NCI-H2081 (cell line): ENCODE results near the gene RGS7.
A peak's percentile ranks its signal among the peaks of the same experiment; 100 is the strongest.
"Not testable (repeated sequence)": the region's sequence is repeated elsewhere in the genome, so short reads cannot be mapped to it uniquely, and the experiment has no call there.

Source experiments
- DNase-seq, 2 experiments: peaks; one replicate each; lab custom pipeline; 2025; lab: John Stamatoyannopoulos, UW

Gene RGS7

DNA sequence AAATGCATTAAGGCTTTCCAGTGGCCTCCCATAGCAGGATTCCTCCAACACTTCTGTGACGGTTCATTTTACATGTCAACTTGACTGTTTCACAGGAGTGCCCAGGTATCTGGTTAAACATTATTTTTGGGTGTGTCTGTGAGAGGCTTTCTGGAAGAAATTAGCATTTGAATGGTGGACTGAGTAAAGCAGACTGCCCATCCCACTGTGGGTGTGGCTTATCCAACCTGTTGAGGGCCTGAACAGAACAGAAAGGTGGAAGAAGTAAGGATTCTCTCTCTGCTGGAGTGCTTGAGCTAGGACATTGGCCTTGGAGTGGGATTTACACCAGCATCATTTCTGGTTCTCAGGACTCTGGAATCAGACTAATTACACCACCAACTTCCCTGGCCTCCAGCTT, 85.6 kb downstream of the RGS7 start:
- DNase-seq, result no peak

DNA sequence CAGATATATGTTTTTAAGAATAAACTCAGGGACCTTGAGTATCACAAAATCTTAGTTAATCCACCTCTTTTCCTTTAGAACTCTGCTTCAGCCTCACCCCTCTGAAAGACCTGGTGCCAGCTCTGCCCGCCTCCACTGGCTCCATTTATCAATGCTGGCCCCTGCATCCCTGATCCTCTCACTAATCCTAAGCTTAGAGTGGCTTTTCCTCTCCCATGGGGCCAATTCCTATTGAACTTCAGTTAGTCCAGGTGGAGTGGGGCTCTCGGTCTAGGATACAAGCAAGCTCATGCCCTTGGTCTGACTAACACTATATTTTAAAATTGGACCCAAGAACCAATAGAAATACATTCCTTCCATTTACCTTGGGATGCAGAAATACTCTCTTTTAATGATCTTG, 87.0 kb downstream of the RGS7 start:
- no peak for DNase-seq

DNA sequence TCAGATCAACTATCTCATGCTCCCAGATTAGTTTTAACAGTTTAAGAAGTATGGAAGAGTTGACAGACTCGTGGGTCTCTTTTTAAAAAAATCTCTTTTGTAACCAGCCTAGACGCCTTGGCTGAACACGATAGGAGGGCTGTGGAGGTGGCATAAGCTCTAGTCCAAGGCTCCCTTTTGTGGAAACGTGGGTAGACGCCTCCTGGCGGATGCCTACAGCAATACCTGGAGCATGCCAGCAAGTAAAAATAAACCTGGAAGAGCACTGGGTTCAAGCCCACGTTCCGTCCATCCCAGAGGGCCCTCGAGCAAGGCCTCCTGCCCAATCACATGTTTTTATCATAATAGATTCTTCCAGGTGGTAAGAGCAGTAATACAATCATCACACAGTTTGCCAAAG, 87.9 kb downstream of the RGS7 start:
- no peak for DNase-seq

DNA sequence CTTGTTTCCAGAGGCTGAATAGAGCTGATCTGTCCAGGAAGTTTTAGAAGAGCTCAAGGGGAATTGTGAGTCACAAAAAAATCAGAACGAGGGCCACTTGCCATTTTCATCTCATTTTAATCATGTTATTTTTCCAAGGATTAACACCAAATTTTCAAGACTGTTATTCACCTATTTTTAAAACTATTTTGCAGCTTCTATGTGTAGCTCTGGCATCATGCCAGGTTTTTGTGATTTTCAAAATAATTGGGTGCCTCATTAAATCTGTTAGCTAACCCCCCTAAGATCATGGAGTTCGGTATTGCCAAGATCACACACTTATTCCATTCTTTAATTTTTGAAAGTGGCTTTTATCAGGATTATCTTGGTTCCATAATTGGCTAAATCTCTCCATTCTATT, 90.9 kb downstream of the RGS7 start:
- no peak for DNase-seq

DNA sequence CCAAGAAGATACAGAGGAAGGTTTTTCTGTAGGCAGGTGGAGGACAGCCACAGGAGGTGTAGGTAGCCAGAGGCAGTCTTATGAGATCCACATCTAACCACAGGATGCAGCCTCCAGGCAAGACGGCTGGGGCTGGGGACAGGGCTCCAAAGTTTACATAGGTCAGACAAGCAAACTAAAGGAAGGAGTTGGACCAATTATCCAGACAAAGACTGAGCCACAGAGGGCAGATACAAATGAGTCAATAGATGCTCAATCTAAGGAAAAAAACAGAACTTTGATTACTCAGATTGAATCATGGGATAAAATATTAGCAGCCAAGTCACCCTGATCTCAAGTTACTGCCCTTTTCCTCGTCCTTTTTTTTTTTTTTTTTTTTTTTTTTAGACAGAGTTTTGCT, 91.6 kb downstream of the RGS7 start:
- no peak for DNase-seq

DNA sequence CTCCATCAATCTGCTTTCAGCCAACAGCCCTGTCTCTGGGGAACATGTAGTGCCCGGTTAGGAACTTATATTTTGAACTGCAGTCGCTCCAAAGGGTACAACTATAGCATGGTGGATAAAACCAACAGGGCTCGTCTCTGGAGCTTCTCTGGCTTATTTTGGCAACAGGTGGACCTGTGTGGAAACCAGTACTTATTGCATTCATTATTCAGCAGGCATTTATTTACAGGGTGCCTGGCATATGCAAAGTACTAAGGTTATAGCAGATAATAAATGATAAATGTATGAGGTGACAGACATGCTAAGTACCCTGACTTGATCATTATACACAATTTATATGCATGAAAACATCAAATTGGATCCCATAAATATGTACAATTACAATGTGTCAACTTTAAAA, 93.7 kb downstream of the RGS7 start:
- DNase-seq, result no peak

DNA sequence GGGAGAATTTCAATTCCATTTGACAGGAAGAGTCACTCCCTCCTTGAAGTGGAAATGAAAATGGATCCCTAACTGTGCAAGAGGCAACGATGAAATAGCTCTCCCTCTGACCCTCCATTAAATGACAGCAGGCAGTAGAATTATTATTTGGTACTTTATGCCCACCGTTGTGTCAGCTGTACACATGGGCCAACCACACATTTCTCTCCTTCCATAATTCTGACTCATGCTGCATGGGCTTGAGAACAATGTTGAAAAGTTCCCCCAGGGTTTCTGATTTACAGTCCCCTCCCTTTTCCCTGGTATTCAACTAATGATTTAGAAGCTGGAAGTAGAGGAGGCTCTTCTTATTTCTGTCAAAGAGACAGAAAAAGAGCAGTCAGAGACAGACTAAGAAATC, 103.5 kb downstream of the RGS7 start:
- DNase-seq, result no peak

DNA sequence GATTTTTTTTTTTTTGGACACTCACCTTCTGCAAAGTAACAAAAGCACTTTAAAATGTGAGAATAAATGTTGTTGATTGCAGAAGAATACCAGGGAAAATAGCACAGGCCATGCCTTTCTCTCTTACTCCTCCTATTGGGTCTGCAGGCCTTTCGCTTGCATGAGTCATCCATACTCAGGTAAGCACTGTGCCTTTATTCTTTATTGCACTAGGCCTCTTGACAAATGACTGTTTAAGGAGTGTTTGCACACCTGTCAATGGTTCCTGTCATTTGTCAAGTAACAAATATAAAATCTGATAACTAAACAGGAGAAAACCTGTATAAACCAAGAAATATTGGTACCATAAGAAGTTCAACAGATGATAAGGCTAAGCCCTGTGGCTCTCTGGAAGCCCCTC, 106.5 kb downstream of the RGS7 start:
- peak; percentile 59 to 87 for DNase-seq

DNA sequence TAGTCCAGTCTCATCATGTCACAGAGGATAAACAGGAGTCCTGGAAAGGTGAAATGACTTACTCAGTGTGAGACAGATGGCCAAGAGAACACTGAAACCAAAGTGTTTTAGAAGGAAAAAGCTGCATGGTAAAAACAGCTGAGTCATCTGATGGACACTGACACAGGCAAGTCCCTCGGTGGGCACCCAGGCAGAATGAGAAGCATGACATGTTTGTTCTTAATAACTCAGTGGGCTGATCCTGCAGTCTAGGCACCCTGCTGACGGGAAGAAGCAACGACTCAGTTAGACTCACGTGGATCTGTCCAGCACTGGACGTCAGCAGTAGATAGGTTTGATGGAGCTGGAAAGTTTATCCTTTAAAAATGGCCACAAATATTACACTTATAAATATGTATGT, 116.9 kb downstream of the RGS7 start:
- DNase-seq, result no peak

DNA sequence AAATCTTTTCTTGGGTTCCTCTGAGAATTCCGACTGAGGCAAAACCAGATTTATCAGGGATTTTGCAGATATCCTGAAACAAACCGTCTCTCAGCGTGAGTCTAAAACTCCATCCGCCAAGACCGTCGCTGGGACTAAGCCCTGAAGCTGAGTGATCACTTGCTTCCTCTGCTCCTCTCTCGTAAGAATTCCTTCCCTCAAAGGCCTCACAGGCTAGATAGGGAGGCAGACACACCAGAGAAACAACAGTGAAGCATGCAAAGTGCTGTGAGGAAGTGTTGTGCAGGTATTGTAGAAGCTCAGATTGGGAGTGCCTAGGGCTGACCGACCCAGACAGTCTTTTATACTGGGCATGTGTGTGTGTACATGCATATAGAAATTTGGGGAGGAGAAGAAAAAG, 119.1 kb downstream of the RGS7 start:
- DNase-seq, result no peak

DNA sequence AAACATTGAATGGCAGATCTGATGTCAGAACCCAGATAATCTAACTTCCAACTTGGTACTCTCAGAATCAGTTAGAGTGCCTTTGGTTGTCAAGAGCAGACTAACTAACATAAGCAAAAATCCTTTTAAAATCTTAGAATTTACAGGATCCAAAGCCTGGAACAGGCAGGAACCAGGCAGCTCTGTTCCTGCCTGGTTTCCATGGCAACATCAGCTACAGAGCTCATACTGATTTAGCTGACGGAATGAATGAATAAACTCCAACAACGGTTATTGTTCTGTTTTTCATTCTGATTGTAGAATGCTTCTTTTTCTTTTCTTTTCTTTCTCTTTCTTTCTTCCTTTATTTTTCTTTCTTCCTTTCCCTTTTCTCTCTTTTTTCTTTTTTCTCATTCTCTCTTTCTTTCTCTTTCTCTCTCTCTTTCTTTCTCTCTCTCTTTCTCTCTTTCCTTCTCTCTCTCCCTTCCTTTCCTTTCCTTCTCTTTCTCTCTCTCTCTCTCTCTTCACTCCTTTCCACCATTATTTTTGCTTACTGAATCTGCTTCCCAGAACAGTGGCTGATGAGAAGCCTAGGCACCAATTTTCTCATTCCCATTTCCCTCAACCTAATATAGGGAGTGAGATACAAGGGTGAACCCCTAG, 121.6 kb downstream of the RGS7 start:
- DNase-seq, result peak; percentile 31 to 50

DNA sequence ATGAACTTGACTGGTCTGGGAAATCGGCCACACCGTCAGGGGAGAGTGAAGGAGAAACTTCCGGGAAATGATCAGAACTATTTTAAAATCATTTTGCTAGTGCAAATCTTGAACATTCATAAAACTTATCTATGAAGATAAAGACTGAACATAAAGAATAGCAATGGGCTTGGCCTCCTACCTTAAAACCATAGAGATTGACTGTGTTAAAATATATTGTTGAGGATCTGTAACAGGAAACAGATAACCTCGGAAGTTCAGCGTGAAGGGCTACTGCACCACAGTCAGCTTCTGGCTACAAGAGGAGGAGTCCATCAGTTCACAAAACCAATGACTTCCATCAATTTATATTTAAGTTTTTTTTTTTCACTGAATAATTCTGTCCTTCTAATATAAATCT, 127.3 kb downstream of the RGS7 start:
- no peak for DNase-seq

DNA sequence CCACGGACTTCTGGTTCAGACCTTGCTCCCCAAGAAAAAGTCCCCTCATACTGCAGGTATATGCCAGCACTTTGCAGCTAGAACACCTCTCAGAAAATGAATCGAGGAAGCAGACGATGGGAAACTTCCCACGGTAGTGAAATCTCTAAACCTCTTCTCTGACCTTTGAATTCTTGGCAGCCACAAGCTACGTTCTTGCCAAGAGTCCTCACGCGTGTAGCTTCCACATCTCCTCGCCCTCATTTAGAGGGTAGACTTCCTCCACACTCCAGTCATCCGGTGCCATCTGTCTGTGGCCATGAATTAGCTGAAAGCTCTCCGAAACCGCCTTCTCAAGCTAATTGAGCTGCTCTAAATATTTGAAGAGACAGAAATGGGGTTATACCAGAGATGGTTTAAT, 127.8 kb downstream of the RGS7 start:
- DNase-seq, result peak; percentile 27 to 72

DNA sequence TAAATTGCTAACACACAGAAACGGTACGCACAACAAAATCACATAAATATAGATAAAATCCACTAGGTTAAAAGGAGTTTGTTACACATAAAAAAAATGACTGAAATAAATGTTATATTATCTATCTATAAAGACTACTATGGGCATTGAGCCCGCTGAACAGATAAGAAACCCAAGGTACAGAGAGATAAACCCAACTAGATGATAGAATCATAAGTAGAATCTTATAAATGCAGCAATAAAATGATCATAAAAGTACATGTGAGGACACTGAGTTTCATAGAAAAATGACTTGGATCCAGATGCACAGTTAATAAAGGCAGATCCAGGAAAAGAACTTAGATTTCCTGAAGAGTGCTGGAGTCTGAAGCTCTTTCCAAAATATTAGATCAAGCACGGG, 128.7 kb downstream of the RGS7 start:
- no peak for DNase-seq

DNA sequence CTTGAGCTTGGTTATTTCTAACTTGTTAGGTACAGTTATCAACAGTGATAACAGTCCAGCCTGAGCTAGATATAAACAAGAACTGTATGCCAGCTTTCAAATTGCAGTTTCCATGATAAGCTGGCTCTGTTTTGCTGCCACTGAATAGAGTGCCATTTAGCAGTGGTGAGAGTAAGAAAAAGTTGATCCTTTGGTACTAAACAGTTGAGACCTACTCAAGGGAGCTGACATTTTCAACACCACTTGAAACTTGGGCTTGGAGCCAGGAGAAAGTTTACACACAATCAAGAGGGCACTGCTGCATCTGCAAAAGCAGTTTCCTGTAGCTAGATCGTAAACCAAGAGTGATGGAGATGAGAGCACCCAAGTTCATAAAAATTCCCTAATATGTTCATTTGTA, 131.3 kb downstream of the RGS7 start:
- peak in 1 of 2 experiments; percentile 51 for DNase-seq

DNA sequence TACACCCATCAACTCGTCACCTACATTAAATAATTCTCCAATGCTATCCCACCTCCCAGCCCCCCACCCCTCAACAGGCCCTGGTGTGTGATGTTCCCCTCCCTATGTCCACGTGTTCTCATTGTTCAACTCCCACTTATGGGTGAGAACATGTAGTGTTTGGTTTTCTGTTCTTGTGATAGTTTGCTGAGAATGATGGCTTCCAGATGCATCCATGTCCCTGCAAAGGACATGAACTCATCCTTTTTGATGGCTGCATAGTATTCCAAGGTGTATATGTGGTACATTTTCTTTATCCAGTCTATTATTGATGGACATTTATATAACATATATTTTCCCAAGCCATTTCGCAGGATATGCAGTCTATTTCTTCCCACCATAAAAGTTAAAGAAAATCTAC, 132.8 kb downstream of the RGS7 start:
- not testable (repeated sequence) for DNase-seq

DNA sequence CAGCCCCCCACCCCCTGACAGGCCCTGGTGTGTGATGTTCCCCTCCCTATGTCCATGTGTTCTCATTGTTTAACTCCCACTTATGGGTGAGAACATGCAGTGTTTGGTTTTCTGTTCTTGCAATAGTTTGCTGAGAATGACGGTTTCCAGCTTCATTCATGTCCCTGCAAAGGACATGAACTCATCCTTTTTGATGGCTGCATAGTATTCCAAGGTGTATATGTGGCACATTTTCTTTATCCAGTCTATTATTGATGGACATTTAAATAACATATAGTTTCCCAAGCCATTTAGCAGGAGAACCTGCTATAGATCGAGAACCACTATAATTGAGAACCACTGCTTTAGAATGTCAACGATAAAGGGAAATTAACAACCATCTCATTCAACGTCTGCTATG, 134.2 kb downstream of the RGS7 start:
- DNase-seq, result not testable (repeated sequence)

DNA sequence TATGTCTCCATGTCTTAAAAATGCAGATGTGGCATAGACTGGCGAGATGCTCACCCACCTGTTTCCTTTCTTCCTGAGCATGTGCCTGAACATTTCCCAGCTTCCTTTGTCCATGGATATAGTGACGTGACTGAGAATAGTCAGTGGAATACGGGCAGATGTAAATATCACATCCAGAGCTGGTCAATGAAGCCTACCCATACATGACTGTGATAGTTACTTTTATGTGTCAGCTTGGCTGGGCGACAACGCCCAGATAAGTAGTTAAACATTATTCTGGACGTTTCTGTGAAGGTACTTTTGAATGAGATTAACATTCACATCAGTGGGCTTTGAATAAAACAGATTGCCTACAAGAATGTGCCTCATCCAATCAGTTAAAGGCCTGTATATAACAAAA, 135.7 kb downstream of the RGS7 start:
- no peak for DNase-seq

DNA sequence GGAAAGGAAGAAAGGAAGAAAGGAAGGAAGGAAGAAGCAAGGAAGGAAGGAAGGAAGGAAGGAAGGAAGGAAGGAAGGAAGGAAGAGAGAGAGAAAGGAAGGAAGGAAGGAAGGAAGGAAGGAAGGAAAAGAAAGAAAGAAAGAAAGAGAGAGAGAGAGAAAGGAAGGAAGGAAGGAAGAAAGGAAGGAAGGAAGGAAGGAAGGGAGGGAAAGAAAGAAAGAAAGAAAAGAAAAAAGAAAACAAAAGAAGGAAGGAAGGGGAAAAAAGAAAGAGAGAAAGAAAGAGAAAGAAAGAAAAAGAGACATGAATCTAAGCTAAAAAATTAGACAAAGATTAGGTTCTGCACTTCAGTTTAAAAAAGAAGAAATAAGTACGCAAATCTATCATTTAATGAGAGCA, 136.1 kb downstream of the RGS7 start:
- DNase-seq, result not testable (repeated sequence)

DNA sequence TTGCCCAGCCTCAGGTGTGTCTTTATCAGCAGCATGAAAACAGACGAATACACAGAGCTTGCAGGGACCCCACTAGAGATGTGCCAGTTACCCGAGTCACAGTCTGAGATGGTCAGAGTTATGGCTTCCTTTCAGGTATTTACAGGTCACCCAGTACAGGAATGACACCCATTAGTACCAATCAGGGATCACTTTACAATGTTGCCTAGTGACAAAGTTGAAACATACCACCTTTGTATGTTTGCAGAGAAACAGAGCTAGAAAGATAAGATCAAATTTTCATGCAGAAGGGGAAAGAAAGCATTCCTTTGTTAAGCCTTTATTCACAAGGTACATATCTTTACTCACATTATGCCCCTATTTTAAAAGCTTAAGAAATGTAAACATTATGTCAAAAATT, 137.6 kb downstream of the RGS7 start:
- DNase-seq, result no peak

DNA sequence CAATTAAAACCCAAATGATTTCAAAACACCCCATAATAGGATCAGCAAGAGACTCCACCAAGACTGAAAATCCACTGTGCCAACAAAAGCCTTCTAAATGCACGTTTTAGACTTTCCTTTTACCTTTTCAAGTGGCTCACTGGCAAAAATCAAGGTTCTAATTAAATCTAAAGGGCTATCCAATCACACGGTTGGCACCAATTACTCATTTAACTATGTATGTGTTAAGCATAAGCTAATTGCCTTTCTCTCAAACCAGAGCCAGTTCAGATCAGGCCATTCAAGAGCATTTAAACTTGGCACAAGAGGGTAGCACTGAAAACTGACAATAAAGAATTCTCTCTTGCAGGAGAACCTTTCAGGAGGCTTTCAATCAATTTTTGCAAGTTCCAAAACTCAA, 139.5 kb downstream of the RGS7 start:
- peak in 1 of 2 experiments; percentile 56 for DNase-seq

DNA sequence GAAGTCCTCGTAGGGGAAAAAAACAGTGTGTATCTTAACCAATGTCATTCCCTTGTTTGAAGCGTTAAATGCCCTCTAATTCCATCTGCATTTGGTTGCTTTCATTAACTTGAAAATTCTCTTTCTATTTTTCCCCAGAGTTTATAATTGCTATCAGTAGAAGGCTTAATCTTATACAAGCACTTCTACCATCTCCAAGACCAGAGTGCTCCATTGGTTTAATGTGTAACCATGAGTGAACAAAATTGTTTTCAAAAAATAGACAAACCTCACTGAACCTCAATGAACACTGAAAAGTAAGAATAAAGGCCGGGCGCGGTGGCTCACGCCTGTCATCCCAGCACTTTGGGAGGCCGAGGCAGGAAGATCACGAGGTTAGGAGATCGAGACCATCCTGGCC, 141.3 kb downstream of the RGS7 start:
- DNase-seq, result no peak

DNA sequence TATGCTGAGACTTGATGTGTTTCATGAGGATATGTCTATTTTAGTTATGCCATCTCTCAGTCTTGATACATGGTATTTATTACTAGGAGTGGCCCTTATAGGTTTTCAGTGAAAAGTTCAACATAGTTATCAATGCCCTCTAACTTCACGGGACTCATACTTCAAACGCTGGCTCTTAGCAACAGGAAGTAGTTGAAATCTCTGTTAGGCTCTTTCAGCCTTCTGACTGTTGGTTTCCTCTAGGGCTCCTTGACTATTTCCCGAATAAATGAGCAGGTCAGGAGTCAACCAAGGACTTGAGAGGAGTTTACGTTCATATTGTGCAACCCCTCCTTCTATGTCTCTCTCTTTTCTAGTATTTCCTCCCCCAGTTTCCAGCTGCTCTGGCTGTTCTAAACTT, 141.8 kb downstream of the RGS7 start:
- no peak for DNase-seq

DNA sequence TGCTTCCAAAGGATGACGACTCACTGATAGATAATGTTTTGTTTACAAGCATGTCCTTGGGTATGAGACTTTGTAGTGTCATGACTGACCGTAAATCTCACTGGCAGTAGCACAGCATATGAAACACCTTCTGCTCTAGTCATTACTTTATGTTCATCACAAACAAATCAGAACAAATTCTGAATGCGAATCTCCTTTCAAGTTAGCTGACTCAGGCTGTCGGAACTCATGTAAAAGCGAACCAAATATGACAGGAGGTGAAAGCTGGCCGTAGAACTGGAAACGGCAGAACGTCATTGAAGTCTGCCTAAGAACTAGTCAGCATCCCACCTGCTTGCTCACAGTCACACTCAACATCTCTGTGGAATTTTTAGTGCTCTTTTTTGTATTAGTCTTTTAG, 143.9 kb downstream of the RGS7 start:
- no peak for DNase-seq

DNA sequence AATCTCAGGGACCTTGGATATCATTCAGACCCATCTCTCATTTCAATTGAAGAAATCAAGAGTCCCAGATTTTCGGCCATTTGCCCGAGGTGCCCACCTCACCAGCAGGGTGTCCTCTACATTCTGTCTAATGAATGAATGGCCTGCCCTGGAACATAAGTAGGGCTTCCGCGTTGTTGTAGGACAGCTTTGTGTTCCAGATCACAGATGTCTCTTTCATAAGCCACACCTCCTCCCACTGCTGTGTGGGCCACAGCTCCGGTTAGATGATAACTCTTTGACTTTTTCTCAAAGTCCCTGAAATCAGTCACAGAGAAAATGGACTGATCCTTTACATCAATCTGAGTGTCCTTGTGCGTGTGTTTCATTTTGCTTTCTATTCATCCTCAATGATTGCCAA, 144.4 kb downstream of the RGS7 start:
- no peak for DNase-seq
